Islet precursor cell (in vitro differentiated cells): ENCODE data around the gene ANKRD12.

ENCODE experiments used
- DNase-seq: peaks from one replicate; pipeline ENCODE4 v3.0.0-alpha.2; 2018

The ANKRD12 gene

DNA sequence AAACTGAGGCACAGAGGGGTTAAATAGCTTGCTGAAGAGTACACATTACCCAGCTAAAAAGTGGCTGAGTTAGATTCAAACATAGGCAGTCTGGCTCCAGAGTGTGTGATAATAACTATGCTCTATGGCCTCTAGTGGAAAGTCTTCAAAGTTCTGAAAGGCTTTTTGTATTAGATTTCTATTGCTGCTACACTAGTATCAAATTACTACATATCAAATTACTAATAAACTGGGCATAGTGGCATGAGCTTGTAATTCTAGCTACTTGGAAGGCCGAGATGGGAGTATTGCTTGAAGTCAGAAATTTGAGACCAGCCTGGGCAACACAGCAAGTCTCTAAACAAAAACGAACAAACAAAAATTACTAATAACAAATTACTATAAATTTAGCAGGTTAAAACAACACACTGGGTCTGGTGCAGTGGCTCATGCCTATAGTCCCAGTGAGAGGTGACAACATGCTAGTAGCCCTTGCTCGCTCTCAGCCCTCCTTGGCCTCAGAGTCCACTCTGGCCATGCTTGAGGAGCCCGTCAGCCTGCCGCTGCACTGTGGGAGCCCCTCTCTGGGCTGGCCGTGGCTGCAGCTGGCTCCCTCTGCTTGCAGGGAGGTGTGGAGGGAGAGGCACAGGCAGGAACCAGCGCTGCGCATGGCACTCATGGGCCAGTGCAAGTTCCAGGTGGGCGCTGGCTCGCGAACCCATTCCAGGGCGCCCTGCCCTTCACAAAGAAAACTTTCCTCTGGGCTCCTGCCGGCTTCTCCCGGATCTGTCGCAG, 159.8 kb downstream of the ANKRD12 start:
- no peak for DNase-seq

DNA sequence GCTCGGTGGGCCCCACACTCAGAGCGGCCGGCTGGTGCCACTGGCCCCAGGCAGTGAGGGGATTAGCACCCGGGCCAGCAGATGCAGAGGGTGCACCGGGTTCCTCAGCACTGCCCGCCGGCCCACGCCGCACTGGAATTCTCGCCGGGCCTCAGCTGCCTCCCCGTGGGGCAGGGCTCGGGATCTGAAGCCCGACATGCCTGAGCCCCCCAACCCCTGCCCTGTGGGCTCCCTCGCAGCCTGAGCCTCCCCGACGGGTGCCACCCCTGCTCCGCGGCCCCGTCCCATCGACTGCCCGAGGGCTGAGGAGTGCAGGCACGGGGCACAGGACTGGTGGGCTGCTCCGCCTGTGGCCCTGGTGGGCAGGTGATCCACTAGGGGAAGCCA, 160.4 kb downstream of the ANKRD12 start:
- DNase-seq = no peak

DNA sequence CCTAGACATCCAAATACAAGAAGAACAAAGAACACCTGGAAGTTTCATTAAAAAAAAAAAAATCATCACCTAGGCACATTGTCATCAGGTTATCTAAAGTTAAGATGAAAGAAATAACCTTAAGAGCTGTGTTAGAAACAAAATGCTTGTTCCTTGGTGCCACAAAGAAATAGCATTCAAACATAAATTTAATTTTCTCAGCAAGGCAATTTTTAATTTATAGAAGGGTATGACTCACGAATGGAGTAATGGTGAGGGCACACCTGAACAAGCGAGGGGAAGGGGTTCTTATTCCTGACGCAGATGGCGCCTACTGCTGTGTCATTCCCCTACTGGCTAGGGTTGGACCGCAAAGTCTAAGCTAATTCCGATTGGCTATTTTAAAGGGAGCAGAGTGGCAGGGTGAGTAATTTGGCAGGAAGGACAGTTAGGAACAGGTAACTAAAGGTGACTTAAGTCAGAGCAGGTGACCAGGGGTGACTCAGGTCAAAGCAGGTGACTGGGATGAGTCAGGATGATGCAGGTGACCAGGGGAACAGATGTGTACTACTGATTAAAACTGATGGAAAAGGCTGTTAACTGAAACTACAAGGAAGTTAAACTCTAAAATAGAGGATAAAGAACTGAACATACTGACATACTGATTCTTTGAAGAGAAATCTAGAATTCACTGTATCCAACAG, 167.9 kb downstream of the ANKRD12 start:
- no peak for DNase-seq

DNA sequence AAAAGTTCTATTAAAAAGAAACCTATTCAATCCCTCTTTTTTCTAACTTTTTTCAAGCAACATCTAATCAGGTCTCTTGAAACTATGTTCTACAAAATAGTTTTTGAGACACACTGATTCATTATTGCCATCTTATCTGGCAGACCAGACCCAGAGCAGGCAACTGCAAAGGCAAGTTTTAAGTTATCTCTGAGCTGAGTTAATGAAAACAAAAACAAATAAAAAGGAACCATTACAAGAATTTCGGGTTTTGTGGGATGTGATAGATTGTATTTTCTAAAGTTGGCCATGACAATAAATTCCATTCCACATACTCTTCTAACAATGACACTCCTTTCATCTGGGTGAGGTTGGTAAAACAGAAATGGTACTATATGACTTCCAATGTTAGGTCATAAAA, 182.8 kb downstream of the ANKRD12 start:
- no peak for DNase-seq

DNA sequence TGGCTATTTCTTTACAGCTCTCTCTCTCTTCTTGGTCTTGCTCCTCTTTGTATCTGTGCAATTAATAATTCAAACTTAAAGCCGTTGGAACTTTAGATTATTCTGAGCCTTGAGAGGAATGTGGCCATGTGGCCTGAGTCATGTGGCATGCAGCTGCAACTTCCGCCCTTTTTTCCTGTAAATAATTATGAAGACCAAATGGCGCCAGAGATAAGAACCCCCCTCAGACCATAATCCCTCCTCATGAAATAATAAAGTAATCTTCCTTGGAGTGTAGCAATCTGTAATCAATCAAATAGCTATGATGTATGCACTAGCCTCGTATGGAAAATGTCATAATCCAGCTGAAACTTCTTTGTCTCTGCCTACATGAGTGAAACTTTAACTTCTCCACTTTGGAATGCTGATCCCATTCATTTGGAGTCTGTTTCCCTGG, 184.5 kb downstream of the ANKRD12 start:
- no peak for DNase-seq

DNA sequence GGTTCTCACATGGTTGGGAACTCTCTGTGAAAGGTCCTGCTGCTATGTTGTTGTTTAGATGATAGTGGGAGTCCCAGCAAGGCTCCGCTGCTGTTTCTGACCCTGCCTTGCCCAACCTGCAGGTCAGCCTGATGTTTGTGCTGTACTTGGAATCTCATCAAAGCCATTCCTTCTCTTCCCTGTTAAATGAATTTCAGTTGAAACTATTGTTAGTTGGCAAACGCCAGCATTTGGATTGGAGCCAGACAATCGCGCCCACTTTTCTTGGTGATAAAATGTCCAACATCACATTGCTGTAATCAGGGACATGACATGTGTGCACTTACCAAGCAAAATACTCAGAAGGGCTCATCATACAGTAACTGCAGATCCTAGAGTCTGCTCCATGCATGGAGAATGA, 185.2 kb downstream of the ANKRD12 start:
- no peak for DNase-seq

DNA sequence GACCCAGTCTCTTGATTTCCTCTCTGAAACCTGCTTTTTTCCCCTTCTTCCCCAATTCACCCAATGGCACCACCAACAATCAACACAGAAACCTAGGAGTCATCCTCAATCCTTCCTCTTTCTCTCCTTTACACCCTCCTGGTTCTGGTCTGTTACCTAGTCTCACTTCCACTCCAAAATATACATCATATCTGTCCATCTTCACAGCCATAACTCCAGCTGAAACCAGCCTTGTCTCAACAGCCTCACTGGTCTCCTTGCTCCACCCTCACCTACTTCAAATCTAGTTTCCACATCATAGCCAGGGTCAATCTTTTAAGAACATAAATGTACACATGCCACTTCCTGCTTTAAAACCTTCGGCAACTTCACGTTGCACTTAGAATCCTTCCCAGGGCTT, 186.2 kb downstream of the ANKRD12 start:
- DNase-seq = no peak

DNA sequence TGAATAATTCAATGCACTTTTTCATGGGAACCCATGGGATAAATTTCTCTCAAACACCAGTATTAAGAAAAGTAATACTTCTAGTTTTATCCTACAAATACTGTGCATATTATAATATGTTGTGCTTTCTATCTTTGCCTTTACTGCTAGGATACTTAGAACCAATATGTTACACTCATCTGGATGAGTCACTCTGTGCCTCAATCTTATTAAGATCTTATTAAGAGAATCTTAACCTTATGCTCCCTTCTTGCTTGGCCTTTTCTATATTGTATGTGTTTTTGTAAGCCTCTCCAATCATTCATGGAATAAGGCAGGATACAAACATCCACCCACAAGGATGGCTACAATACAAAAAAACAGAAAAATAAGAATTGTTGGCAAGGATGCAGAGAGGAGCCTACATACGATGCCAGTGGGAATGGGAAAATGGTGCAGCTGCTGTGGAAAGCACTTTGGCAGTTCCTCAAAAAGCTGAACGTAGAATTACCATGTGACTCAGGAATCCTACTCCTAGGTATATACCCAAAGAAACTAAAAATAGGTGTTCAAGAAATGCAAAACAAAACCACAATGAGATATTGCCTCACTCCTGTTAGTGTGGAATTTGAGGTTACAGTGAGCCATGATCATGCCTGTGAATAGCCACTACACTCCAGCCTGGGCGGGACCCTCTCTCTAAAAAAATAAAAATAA, 187.3 kb downstream of the ANKRD12 start:
- no peak for DNase-seq

DNA sequence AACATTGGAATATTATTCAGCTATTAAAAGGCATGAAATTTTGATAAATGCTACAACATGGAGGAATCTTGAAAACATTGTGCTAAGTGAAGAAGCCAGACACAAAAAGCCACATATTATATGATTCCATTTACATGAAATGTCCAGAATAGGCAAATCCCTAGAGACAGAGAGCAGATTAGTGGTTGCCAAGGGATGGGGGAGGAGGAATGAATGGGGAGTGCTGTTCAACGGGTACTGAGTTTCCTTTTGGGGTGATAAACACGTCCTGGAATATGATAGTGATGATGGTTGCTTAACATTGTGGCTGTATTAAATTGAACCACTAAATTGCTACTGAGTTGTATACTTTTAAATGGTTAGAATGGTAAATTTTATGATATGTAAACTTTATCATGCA, 189.1 kb downstream of the ANKRD12 start:
- DNase-seq = no peak

DNA sequence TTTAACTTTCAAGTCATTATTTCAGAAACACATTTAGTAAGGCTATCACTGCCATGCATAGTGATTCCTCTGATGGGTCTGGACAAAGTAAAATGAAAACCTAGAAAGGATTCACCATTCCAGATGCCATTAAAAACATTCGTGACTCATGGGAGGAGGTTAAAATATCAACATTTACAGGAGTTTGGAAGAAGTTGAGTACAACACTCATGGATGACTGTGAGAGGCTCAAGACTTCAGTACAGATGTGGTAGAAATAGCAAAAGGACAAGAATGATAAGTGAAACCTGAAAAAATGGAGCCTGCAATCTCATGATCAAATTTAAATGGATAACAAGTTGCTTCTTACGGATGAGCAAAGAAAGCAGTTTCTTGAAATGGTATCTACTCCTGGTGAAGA, 192.2 kb downstream of the ANKRD12 start:
- no peak for DNase-seq

DNA sequence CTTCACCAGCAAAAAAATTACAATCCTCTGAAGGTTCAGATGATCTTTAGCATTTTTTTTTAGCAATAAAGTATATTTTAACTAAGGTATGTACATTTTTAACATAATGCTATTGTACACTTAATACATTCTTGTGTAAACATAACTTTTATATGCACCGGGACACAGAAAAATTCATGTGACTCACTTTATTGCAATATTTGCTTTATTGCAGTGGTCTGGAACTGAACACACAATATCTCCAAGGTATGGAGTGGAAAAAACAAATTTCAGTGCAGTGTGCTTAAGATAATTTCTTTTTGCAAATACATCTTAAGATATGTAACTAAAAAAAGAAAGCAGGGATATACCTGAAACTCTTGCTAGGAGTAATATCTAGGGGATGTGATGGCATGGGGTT, 192.9 kb downstream of the ANKRD12 start:
- no peak for DNase-seq

DNA sequence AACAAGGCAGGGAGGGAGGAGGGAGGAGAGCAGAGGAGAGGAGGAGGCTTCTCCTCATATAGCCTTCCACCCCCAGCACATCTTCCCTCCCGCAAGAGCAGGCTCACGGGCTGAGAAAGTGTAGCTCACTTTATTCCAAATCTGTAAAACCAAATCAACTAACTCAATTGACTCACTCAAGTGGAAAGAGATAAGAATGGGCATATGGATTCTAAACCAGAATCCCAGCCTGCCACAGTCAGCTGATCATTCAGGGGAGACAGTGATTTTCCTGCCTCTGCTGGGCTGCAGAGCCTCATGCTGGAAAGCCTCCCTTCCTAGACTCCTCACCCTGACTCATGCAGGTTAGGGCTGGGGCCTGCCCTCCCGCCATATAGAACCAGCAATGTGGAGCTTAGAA, 193.8 kb downstream of the ANKRD12 start:
- no peak for DNase-seq

DNA sequence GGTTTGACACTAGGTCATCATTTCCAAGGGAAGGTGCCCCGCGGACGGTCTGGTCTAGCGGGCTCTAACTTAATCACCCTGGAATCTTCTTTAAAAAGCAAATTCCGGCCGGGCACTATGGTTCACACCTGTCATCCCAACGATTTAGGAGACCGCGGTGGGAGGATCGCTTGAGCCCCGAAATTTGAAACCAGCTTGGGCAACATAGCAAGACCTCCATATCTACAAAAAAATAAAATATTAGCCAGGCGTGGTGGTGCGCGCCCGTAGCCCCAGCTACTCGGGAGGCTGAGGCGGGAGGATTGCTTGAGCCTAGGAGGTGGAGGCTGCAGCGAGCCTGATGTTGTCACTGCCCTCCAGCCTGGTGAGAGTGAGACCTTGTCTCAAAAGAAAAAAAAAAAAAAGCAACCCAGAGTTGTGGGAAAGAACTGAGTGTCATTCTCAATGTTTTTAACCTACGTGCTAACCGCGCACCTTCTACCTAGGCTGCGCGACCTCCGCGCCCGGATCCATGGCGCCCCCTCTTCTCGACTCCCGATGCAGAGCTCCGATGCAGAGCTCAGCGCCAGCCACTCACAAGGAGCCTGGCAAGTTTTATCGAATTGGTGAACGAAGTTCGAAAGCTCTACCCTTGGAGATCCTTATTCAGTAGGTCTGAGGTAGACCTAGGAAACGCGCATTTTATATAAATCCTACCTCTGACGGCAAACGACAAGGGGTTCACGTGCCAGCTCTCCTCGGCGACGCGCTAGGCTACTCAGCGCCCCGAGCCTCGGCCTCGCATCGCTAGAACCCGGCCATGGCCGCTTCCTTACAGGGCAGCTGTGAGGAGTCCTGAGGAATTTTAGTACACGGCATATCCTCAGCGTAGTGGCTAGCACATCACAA, 197.1 kb downstream of the ANKRD12 start:
- no peak for DNase-seq

DNA sequence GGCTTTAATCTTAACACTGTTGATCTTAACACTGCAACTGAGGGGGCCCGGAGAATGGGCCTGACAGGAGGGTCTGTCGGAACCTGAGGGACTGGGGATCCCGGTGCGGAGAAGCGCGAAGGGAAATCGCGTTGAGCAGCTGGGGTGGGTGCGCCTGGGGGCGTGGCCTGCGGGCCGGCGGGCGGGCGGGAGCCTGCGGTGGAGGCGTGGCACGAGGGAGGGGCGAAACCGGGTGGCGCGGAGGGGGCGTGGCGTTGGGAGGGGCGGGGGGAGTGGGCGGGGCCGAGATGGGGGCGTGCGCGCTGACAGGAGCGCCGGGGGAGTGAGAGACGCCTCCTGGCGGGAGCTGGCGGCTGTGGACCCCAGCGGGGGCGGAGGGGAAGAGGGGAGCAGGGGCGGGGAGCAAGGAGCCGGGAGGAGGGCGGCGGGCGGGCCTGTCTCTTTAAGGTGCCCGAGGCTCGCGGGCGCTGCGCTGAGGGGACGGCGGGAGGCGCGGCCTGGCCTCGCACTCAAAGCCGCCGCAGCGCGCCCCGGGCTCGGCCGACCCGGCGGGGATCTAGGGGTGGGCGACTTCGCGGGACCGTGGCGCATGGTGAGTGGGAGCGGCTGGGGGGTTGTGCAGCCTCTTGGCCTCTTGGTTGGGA, 197.9 kb downstream of the ANKRD12 start, which contains the start of gene TWSG1:
Gene TWSG1, plus strand, starts transcription at position 445 of the 644 bp plus-strand sequence. CDS start 2,457 bp downstream, outside the sequence.
- DNase-seq = peak; percentile 97

DNA sequence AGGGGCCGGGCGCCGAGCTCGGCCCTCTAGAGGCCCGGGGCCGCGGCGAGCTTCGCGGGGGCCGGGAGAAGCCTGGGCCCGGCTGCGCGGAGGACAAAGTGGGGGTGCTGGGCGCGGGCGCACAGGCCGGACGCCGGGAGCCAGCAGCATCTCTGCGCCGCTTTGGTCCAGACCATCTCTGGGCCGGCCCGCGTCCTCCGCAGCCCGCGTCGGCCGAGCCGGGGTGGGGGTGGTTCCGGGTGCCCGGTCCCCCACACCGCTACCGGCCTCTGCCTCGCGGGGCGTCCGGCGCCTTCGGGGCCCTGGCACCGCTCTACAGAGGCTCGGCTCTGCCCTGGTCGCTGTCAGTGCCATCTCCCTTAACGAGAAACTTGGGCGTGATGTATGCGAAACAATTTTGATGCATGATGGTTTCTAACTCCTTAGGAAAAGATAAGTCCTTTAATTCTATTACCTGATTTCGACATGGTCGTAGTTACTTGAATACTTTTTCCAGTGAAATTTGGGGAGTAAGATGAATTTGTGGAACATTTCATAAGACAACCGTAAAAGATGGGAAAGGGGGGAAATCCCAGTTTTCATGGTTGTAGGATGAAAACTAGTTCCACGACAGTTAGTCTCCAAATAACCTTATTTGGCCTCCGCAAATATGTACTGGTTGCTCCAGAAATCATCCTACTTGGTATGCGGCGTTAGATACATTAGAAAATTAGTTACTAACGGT, 198.6 kb downstream of the ANKRD12 start:
- DNase-seq = no peak
